ENCODE data around the gene BACH2. TPM values are rescaled to one million over a fixed set of nuclear protein-coding genes. Genes with fewer than 3 reads are reported as not detected.

BACH2 gene
- total and polyA plus RNA-seq, 2 experiments from 2014 or later: 1.6 to 5.7 TPM

- no peak for TF ChIP-seq JUNB (IDR thresholded peaks at IDR 0.05; ENCODE audit: unreplicated experiment)
- no peak for TF ChIP-seq CREB1 (CRISPR knock-in tag; IDR thresholded peaks at IDR 0.05; ENCODE audit: low read depth)
These were observed 39.2 kb downstream of the BACH2 start (continued) for GRCh38 chr6:90257486-90257738.

DNA sequence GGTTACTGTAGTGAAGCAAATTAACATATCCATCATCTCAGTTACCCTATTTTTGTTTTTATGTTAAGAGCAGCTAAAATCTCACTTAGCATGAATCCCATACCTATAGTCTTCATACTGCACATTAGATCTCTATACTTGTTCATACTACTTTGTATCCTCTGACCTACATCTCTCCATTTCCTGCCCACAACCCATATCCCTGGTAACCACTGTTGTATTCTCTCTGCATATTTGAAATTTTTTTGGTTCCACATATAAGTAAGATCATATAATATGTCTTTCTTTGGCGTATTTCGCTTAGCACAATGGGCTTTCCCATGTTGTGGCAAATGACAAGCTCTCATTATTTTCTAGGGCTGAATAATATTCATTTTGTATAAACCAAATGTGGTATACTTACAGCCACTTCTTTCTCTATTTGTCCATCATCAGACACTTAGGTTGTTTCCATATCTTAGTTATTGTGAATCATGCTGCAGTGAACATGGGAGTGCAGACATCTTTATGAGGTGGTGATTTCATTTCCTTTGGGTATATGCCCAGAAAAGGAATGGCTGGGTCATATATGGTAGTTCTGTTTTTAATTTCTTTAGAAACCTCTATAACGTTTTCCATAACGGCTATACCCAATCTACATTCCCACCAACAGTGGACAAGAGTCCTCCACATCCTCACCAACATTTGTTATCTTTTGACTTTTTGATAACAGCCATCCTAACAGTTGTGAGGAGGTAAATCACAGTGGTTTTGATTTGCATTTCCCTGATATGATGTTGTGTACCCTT, 39.8 kb downstream of the BACH2 start:
- Histone ChIP-seq H3K27me3 (ENCODE audit: insufficient read depth) (no peaks in the 10 kb centered on the region), H3K4me1 (ENCODE audit: insufficient read depth) (no peaks in the 10 kb centered on the region), H3F3A (replicated peaks; ENCODE audit: low read depth) (no peaks in the 10 kb centered on the region), H3K27ac (ENCODE audit: low read depth) (no peak overlapping the region), H4K20me1 (replicated peaks; ENCODE audit: insufficient read depth) (no peaks in the 10 kb centered on the region), H2AFZ (no peak overlapping the region), H3K36me3 (ENCODE audit: insufficient read depth) (no peaks in the 10 kb centered on the region), H3K4me3 (no peak overlapping the region), H3K79me2 (replicated peaks; ENCODE audit: insufficient read depth) (no peaks in the 10 kb centered on the region), H3K9me2 (ENCODE audit: insufficient read depth) (peaks cover 3% of the 10 kb centered on the region), H3K4me2 (no peak overlapping the region)
- H3K27ac Mint-ChIP-seq: no peak overlapping the region
- no peak for ATAC-seq
- no peak overlapping the region for H3K4me3 Mint-ChIP-seq
- H3K27me3 Mint-ChIP-seq (ENCODE audit: insufficient read depth, low read depth, poor library complexity): peaks cover 3% of the 10 kb centered on the region
- no peak for DNase-seq (ENCODE audit: low spot score)
- no peaks in the 10 kb centered on the region for H3K36me3 Mint-ChIP-seq (ENCODE audit: low read depth)
- H3K4me1 Mint-ChIP-seq: no peaks in the 10 kb centered on the region
- no peaks in the 10 kb centered on the region for H3K9me3 Mint-ChIP-seq
- no peak for TF ChIP-seq EZH2phosphoT487 (IDR thresholded peaks at IDR 0.05; ENCODE audit: unreplicated experiment)
- TF ChIP-seq ZNF331 (CRISPR knock-in tag; IDR thresholded peaks at IDR 0.05; ENCODE audit: low read depth): no peak
- TF ChIP-seq STAT1 (IDR thresholded peaks at IDR 0.05; ENCODE audit: unreplicated experiment): no peak
- no peak for TF ChIP-seq ZNF114 (CRISPR knock-in tag; IDR thresholded peaks at IDR 0.05)
- no peak for TF ChIP-seq EZH2 (IDR thresholded peaks at IDR 0.05; ENCODE audit: low read depth, unreplicated experiment)
- TF ChIP-seq POLR2AphosphoS5 (IDR thresholded peaks at IDR 0.05; ENCODE audit: low read depth): no peak
- no peak for TF ChIP-seq JUNB (IDR thresholded peaks at IDR 0.05; ENCODE audit: unreplicated experiment)
- TF ChIP-seq NANOG (IDR thresholded peaks at IDR 0.05; ENCODE audit: borderline replicate concordance): no peak
- TF ChIP-seq ETS1 (IDR thresholded peaks at IDR 0.05): no peak
- TF ChIP-seq, protein P1, sequence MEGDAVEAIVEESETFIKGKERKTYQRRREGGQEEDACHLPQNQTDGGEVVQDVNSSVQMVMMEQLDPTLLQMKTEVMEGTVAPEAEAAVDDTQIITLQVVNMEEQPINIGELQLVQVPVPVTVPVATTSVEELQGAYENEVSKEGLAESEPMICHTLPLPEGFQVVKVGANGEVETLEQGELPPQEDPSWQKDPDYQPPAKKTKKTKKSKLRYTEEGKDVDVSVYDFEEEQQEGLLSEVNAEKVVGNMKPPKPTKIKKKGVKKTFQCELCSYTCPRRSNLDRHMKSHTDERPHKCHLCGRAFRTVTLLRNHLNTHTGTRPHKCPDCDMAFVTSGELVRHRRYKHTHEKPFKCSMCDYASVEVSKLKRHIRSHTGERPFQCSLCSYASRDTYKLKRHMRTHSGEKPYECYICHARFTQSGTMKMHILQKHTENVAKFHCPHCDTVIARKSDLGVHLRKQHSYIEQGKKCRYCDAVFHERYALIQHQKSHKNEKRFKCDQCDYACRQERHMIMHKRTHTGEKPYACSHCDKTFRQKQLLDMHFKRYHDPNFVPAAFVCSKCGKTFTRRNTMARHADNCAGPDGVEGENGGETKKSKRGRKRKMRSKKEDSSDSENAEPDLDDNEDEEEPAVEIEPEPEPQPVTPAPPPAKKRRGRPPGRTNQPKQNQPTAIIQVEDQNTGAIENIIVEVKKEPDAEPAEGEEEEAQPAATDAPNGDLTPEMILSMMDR (conservative IDR thresholded peaks at IDR 0.05; ENCODE audit: low read depth in 2 of 2): no peak
- no peak for TF ChIP-seq REST (IDR thresholded peaks at IDR 0.05; ENCODE audit: unreplicated experiment)
- TF ChIP-seq, protein P2, sequence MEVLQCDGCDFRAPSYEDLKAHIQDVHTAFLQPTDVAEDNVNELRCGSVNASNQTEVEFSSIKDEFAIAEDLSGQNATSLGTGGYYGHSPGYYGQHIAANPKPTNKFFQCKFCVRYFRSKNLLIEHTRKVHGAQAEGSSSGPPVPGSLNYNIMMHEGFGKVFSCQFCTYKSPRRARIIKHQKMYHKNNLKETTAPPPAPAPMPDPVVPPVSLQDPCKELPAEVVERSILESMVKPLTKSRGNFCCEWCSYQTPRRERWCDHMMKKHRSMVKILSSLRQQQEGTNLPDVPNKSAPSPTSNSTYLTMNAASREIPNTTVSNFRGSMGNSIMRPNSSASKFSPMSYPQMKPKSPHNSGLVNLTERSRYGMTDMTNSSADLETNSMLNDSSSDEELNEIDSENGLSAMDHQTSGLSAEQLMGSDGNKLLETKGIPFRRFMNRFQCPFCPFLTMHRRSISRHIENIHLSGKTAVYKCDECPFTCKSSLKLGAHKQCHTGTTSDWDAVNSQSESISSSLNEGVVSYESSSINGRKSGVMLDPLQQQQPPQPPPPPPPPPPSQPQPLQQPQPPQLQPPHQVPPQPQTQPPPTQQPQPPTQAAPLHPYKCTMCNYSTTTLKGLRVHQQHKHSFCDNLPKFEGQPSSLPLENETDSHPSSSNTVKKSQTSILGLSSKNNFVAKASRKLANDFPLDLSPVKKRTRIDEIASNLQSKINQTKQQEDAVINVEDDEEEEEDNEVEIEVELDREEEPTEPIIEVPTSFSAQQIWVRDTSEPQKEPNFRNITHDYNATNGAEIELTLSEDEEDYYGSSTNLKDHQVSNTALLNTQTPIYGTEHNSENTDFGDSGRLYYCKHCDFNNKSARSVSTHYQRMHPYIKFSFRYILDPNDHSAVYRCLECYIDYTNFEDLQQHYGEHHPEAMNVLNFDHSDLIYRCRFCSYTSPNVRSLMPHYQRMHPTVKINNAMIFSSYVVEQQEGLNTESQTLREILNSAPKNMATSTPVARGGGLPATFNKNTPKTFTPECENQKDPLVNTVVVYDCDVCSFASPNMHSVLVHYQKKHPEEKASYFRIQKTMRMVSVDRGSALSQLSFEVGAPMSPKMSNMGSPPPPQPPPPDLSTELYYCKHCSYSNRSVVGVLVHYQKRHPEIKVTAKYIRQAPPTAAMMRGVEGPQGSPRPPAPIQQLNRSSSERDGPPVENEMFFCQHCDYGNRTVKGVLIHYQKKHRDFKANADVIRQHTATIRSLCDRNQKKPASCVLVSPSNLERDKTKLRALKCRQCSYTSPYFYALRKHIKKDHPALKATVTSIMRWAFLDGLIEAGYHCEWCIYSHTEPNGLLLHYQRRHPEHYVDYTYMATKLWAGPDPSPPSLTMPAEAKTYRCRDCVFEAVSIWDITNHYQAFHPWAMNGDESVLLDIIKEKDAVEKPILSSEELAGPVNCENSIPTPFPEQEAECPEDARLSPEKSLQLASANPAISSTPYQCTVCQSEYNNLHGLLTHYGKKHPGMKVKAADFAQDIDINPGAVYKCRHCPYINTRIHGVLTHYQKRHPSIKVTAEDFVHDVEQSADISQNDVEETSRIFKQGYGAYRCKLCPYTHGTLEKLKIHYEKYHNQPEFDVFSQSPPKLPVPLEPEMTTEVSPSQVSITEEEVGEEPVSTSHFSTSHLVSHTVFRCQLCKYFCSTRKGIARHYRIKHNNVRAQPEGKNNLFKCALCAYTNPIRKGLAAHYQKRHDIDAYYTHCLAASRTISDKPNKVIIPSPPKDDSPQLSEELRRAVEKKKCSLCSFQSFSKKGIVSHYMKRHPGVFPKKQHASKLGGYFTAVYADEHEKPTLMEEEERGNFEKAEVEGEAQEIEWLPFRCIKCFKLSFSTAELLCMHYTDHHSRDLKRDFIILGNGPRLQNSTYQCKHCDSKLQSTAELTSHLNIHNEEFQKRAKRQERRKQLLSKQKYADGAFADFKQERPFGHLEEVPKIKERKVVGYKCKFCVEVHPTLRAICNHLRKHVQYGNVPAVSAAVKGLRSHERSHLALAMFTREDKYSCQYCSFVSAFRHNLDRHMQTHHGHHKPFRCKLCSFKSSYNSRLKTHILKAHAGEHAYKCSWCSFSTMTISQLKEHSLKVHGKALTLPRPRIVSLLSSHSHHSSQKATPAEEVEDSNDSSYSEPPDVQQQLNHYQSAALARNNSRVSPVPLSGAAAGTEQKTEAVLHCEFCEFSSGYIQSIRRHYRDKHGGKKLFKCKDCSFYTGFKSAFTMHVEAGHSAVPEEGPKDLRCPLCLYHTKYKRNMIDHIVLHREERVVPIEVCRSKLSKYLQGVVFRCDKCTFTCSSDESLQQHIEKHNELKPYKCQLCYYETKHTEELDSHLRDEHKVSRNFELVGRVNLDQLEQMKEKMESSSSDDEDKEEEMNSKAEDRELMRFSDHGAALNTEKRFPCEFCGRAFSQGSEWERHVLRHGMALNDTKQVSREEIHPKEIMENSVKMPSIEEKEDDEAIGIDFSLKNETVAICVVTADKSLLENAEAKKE (CRISPR knock-in tag; IDR thresholded peaks at IDR 0.05): no peak
- no peak for TF ChIP-seq CREB1 (CRISPR knock-in tag; IDR thresholded peaks at IDR 0.05; ENCODE audit: low read depth)

Data from GM23338 (cell line).